SK-N-SH (cell line): Measurements from ENCODE around the gene ANGPTL4. TPM values are rescaled to one million over a fixed set of nuclear protein-coding genes. Genes with fewer than 3 reads are reported as not detected.
A peak's percentile ranks its signal among the peaks of the same experiment; 100 is the strongest.
"Not testable (repeated sequence)": the region's sequence is repeated elsewhere in the genome, so short reads cannot be mapped to it uniquely, and the experiment has no call there.

ENCODE experiments used
- CTCF ChIA-PET: fragments of 300-600, 350-600 bp; formaldehyde crosslinking; extraction: SDS; loops from one replicate; lab custom pipeline; 2021; lab: Yijun Ruan, JAX
- POLR2A ChIA-PET: fragments of 350-600 bp; sonication (Branson Sonifier 250); formaldehyde crosslinking; extraction: SDS; loops from one replicate; lab custom pipeline; 2020; ENCODE audit warnings: antibody characterized with exemption, inconsistent platforms; lab: Yijun Ruan, JAX
- DNase-seq: peaks from one replicate; pipeline ENCODE4 v3.0.0; 2012
- H2AFZ ChIP-seq: fragments of 200-600 bp; sonication (generic); 2 replicates; pipeline ENCODE4 v1.8.1; 2016; ENCODE audit warnings: antibody characterized with exemption, mild to moderate bottlenecking, low read depth
- H3F3A ChIP-seq: fragments of 200-600 bp; sonication (generic); replicated peaks from 2 replicates; pipeline ENCODE3; 2016; ENCODE audit warnings: antibody characterized with exemption, mild to moderate bottlenecking; ENCODE audit not compliant: insufficient read depth
- H3K27ac ChIP-seq, 2 experiments: fragments of 200-500 bp in 1 of 2; fragments of 200-600 bp in 1 of 2; sonication (Bioruptor generic) in 1 of 2; sonication (generic), shearing (Covaris generic) in 1 of 2; 2 replicates each; pipeline versions ENCODE4 v1.5.1 to v1.6.1; 2014 to 2016; ENCODE audit warnings: low read depth in 2 of 2, inconsistent platforms in 1 of 2, low read length in 1 of 2, mild to moderate bottlenecking in 1 of 2, mixed read lengths in 1 of 2
- H3K27me3 ChIP-seq: fragments of 200-600 bp; sonication (generic), shearing (Covaris generic); 2 replicates; pipeline ENCODE4 v1.6.1; 2016; ENCODE audit warnings: mixed run types; ENCODE audit not compliant: insufficient read depth
- H3K36me3 ChIP-seq, 2 experiments: fragments of 200-500 bp in 1 of 2; fragments of 200-600 bp in 1 of 2; sonication (Bioruptor generic) in 1 of 2; sonication (generic) in 1 of 2; replicated peaks in 1 of 2; 2 replicates each; pipeline versions ENCODE3 to v1.5.1; 2014 to 2016; ENCODE audit warnings: low read length in 1 of 2, mild to moderate bottlenecking in 1 of 2; ENCODE audit not compliant: insufficient read depth in 2 of 2, control insufficient read depth in 1 of 2
- H3K4me1 ChIP-seq, 2 experiments: fragments of 200-500 bp in 1 of 2; fragments of 200-600 bp in 1 of 2; sonication (Bioruptor generic) in 1 of 2; sonication (generic), shearing (Covaris generic) in 1 of 2; 2 replicates each; pipeline versions ENCODE4 v1.5.1 to v1.6.1; 2014 to 2016; ENCODE audit warnings: low read depth in 1 of 2, low read length in 1 of 2, mixed run types in 1 of 2; ENCODE audit not compliant: insufficient read depth in 2 of 2, control insufficient read depth in 1 of 2
- H3K4me2 ChIP-seq: fragments of 200-600 bp; sonication (generic), shearing (Covaris generic); 2 replicates; pipeline ENCODE4 v1.6.1; 2017; ENCODE audit warnings: mixed run types
- H3K4me3 ChIP-seq, 2 experiments: fragments of 200-500 bp in 1 of 2; fragments of 200-600 bp in 1 of 2; sonication (Bioruptor generic) in 1 of 2; sonication (generic), shearing (Covaris generic) in 1 of 2; 2 replicates each; pipeline versions ENCODE4 v1.5.1 to v1.8.1; 2014 to 2016; ENCODE audit warnings: low read depth in 2 of 2, inconsistent platforms in 1 of 2, low read length in 1 of 2, mild to moderate bottlenecking in 1 of 2, mixed read lengths in 1 of 2, moderate library complexity in 1 of 2
- H3K79me2 ChIP-seq: fragments of 200-600 bp; sonication (generic); 2 replicates; pipeline ENCODE4 v1.8.1; 2017; ENCODE audit warnings: mild to moderate bottlenecking; ENCODE audit not compliant: insufficient read depth
- H3K9ac ChIP-seq: fragments of 200-600 bp; sonication (generic); 2 replicates; pipeline ENCODE4 v1.6.1; 2017; ENCODE audit warnings: mixed run types
- H3K9me2 ChIP-seq: fragments of 200-600 bp; sonication (generic); 2 replicates; pipeline ENCODE4 v1.6.1; 2017; ENCODE audit warnings: mixed run types
- H3K9me3 ChIP-seq: fragments of 200-600 bp; sonication (generic); 2 replicates; pipeline ENCODE4 v1.6.1; 2017; ENCODE audit warnings: mixed run types, mild to moderate bottlenecking, moderate library complexity
- H4K20me1 ChIP-seq: fragments of 200-600 bp; sonication (generic); 2 replicates; pipeline ENCODE4 v1.6.1; 2017; ENCODE audit warnings: mild to moderate bottlenecking, mixed run types; ENCODE audit not compliant: insufficient read depth
- ELF1 ChIP-seq: IDR thresholded peaks from 2 replicates; pipeline ENCODE4 v1.4.0; 2012
- FOXM1 ChIP-seq: IDR thresholded peaks from 2 replicates; pipeline ENCODE4 v1.4.0; 2012; ENCODE audit warnings: low read depth, mild to moderate bottlenecking
- GABPA ChIP-seq: IDR thresholded peaks from 2 replicates; pipeline ENCODE4 v1.4.0; 2012; ENCODE audit warnings: low read depth, mild to moderate bottlenecking
- MXI1 ChIP-seq: IDR thresholded peaks from 2 replicates; pipeline ENCODE4 v1.6.1; 2012; ENCODE audit warnings: mild to moderate bottlenecking, low read depth, low read length, improper control_type of control experiment
- POLR2AphosphoS5 ChIP-seq: IDR thresholded peaks from 2 replicates; pipeline ENCODE4 v1.6.1; 2012; ENCODE audit warnings: low read depth, low read length
- RAD21 ChIP-seq: IDR thresholded peaks from 2 replicates; pipeline ENCODE4 v1.6.1; 2012; ENCODE audit warnings: mild to moderate bottlenecking, low read length
- RCOR1 ChIP-seq: fragments of 150-350 bp; IDR thresholded peaks from 2 replicates; pipeline ENCODE4 v1.6.1; 2017; ENCODE audit warnings: antibody characterized with exemption, low read length
- RFX5 ChIP-seq: IDR thresholded peaks from 2 replicates; pipeline ENCODE4 v1.6.1; 2012; ENCODE audit warnings: mild to moderate bottlenecking, improper control_type of control experiment, low read length
- SIN3A ChIP-seq: IDR thresholded peaks from 2 replicates; pipeline ENCODE4 v1.6.1; 2012; ENCODE audit warnings: low read depth, mild to moderate bottlenecking, low read length, moderate library complexity, borderline replicate concordance
- SMC3 ChIP-seq: IDR thresholded peaks from 2 replicates; pipeline ENCODE4 v1.6.1; 2012; ENCODE audit warnings: low read depth, low read length, improper control_type of control experiment
- TAF1 ChIP-seq: IDR thresholded peaks from 2 replicates; pipeline ENCODE4 v1.6.1; 2012; ENCODE audit warnings: low read depth, mild to moderate bottlenecking, low read length, moderate library complexity, borderline replicate concordance
- USF2 ChIP-seq: fragments of 150-350 bp; IDR thresholded peaks from 2 replicates; pipeline ENCODE4 v1.6.1; 2017; ENCODE audit warnings: antibody characterized with exemption, low read length, low read depth, borderline replicate concordance
- WGBS: methylation state at CpG from one replicate; pipeline ENCODE4 v1.1.6; 2017; ENCODE audit warnings: low lambda C conversion rate; 5-methylcytosine and 5-hydroxymethylcytosine counted together
- polyA plus RNA-seq, 3 experiments: library from polyadenylated mRNA; depleted of rRNA; stranded (reverse); fragments of >200 nt; gene quantifications; 2 replicates each; pipeline ENCODE4 v1.2.3, GENCODE V29; 2012
- TF ChIP-seq, protein P1 (sequence below): IDR thresholded peaks from 2 replicates; pipeline ENCODE4 v1.4.0; 2012; ENCODE audit warnings: low read depth
- TF ChIP-seq, protein P2 (sequence below): IDR thresholded peaks from 2 replicates; pipeline ENCODE4 v1.4.0; 2012; ENCODE audit warnings: low read depth, borderline replicate concordance
- TF ChIP-seq, protein P3 (sequence below): fragments of 200-600 bp; sonication (generic); IDR thresholded peaks from 2 replicates; pipeline ENCODE4 v1.6.1; 2017; ENCODE audit warnings: antibody characterized with exemption, mild to moderate bottlenecking, moderate library complexity

ANGPTL4 gene
- polyA plus RNA-seq, 1 of the 3 experiments (the other 2 are of a cell fraction): 62.5 TPM

DNA sequence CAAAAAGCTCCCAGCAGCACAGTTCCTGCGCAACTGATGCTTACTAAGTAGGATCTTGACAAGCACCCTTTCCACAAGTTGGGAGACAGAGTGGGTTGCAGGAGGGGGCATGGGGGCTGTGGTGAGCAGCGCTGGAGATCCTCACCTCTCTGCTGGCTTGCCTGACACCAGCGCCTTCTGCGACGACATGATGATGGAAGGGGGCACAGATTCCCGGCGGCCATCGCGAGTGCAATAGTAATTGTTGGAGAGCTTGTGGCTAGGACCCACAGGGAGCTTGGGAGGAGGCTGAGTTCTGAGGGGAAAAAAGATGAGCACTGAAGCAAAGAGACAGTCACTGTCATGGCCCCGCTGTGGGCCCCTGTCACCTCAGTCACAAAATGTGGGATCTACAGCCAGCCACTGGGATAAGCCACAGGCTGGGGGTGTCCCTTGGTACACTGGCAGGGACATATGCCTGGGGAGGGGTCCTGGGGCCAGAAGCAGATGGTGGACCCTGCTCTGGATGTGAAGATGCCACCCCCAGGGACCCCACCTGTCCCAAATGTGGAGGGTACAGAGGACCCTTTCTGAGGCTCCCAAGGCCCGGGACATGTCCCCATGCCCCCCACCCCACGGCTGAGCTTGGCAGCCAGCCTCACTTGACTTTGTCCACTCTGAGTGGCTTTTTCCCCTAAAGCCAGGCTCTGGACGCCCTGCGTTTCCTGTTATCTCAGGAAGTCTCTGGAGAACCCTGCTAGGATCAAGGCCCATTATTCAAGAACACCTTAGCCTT lies 47.4 kb upstream of the ANGPTL4 start:
- H3K9me2 ChIP-seq: no peaks in the 10 kb centered on the region
- CTCF ChIA-PET: no interaction called here
- no peaks in the 10 kb centered on the region for H3K27me3 ChIP-seq
- peaks cover 8 to 9% of the 10 kb centered on the region in 2 experiments for H3K36me3 ChIP-seq
- peaks cover 6% of the 10 kb centered on the region for H3F3A ChIP-seq
- no peak overlapping the region for H3K27ac ChIP-seq
- H3K4me2 ChIP-seq: no peak overlapping the region
- peaks cover 5 to 6% of the 10 kb centered on the region in 2 experiments; a peak in 1 of 4 replicates for H3K4me1 ChIP-seq
- H3K4me3 ChIP-seq: no peak overlapping the region
- no peak for DNase-seq
- peaks cover 41% of the 10 kb centered on the region for H3K79me2 ChIP-seq
- 96% methylated on average over 13 of the region's 14 CpGs for WGBS
- H4K20me1 ChIP-seq: no peaks in the 10 kb centered on the region
- TF ChIP-seq SIN3A (no peak), RAD21 (no peak), GABPA (no peak), POLR2AphosphoS5 (no peak), SMC3 (no peak), MXI1 (no peak), TAF1 (no peak), RCOR1 (no peak), FOXM1 (no peak), ELF1 (no peak), USF2 (no peak), RFX5 (no peak)
- TF ChIP-seq, protein P1, sequence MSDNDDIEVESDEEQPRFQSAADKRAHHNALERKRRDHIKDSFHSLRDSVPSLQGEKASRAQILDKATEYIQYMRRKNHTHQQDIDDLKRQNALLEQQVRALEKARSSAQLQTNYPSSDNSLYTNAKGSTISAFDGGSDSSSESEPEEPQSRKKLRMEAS: no peak
- TF ChIP-seq, protein P2, sequence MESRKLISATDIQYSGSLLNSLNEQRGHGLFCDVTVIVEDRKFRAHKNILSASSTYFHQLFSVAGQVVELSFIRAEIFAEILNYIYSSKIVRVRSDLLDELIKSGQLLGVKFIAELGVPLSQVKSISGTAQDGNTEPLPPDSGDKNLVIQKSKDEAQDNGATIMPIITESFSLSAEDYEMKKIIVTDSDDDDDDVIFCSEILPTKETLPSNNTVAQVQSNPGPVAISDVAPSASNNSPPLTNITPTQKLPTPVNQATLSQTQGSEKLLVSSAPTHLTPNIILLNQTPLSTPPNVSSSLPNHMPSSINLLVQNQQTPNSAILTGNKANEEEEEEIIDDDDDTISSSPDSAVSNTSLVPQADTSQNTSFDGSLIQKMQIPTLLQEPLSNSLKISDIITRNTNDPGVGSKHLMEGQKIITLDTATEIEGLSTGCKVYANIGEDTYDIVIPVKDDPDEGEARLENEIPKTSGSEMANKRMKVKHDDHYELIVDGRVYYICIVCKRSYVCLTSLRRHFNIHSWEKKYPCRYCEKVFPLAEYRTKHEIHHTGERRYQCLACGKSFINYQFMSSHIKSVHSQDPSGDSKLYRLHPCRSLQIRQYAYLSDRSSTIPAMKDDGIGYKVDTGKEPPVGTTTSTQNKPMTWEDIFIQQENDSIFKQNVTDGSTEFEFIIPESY: no peak
- H3K9ac ChIP-seq: no peak overlapping the region
- POLR2A ChIA-PET: no interaction called here
- no peaks in the 10 kb centered on the region for H3K9me3 ChIP-seq
- no peak overlapping the region for H2AFZ ChIP-seq

DNA sequence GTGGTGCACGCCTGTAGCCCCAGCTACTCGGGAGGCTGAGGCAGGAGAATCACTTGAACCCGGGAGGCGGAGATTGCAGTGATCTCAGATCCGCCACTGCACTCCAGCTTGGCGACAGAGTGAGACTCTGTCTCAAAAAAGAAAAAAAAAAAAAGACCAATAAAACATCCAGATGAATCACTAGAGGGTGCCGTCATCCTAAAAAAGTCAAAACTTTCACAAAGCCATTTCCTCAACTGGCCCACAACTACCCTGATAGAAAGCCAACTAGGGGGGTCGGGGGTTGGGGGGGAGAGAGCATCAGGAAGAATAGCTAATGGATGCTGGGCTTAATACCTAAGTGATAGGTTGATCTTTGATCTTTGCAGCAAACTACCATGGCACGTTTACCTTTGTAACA lies 45.1 kb upstream of the ANGPTL4 start:
- H3K4me2 ChIP-seq, H3K9me2 ChIP-seq, DNase-seq, H2AFZ ChIP-seq, H3K27me3 ChIP-seq, H3K9me3 ChIP-seq, H3K4me3 ChIP-seq, POLR2A ChIA-PET, H3K27ac ChIP-seq, H3K9ac ChIP-seq: not testable (repeated sequence)
- CTCF ChIA-PET: interaction anchor here (0.7 to 0.9 kb wide), 2 partner anchors 51 to 114 kb away, joined by 3 read pairs; no protein-coding TSS in a partner anchor
- WGBS: 85% methylated on average over 9 of the region's 9 CpGs
- H3K79me2 ChIP-seq: peaks cover 62% of the 10 kb centered on the region
- peaks cover 12 to 20% of the 10 kb centered on the region in 2 experiments for H3K36me3 ChIP-seq
- peaks cover 18% of the 10 kb centered on the region for H4K20me1 ChIP-seq
- peaks cover 14 to 16% of the 10 kb centered on the region in 2 experiments; a peak in 2 of 4 replicates for H3K4me1 ChIP-seq
- H3F3A ChIP-seq: peaks cover 10% of the 10 kb centered on the region
- TF ChIP-seq, protein P3, sequence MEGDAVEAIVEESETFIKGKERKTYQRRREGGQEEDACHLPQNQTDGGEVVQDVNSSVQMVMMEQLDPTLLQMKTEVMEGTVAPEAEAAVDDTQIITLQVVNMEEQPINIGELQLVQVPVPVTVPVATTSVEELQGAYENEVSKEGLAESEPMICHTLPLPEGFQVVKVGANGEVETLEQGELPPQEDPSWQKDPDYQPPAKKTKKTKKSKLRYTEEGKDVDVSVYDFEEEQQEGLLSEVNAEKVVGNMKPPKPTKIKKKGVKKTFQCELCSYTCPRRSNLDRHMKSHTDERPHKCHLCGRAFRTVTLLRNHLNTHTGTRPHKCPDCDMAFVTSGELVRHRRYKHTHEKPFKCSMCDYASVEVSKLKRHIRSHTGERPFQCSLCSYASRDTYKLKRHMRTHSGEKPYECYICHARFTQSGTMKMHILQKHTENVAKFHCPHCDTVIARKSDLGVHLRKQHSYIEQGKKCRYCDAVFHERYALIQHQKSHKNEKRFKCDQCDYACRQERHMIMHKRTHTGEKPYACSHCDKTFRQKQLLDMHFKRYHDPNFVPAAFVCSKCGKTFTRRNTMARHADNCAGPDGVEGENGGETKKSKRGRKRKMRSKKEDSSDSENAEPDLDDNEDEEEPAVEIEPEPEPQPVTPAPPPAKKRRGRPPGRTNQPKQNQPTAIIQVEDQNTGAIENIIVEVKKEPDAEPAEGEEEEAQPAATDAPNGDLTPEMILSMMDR: peak; percentile 24
- TF ChIP-seq RAD21: 0 out of 2 replicates have a peak, but pooled peaks have one; percentile 25
